ENCODE measurements around the gene FBXO3.

Gene FBXO3

GRCh38 chr11:33724644-33725035 is 49.7 kb downstream of the FBXO3 start:
- H3K4me1 ChIP-seq (ENCODE audit: insufficient read depth, insufficient read length): no peaks in the 10 kb centered on the region
- TF ChIP-seq SUZ12 (IDR thresholded peaks at IDR 0.05; ENCODE audit: extremely low read depth, insufficient read depth, insufficient read length): no peak
- TF ChIP-seq ZNF274 (IDR thresholded peaks at IDR 0.05; ENCODE audit: low read depth, low read length): no peak
- no peak for TF ChIP-seq YY1 (IDR thresholded peaks at IDR 0.05; ENCODE audit: insufficient read depth, insufficient read length)
- no peak overlapping the region for H3K4me3 ChIP-seq (ENCODE audit: insufficient read length, low read depth)
- no peak for DNase-seq (ENCODE audit: low read depth, low spot score)
- no peaks in the 10 kb centered on the region for H3K9me3 ChIP-seq (ENCODE audit: insufficient read depth, low read length)
- H3K27me3 ChIP-seq (ENCODE audit: insufficient read depth, insufficient read length): no peaks in the 10 kb centered on the region
- no peak overlapping the region for H3K9ac ChIP-seq (ENCODE audit: insufficient read length, low read depth)
- peaks cover 14% of the 10 kb centered on the region for H3K36me3 ChIP-seq (ENCODE audit: insufficient read depth, insufficient read length, low read length)

- no peaks in the 10 kb centered on the region for H3K27me3 ChIP-seq (ENCODE audit: insufficient read depth, insufficient read length)
- H3K4me1 ChIP-seq (ENCODE audit: insufficient read depth, insufficient read length): no peaks in the 10 kb centered on the region
- H3K9me3 ChIP-seq (ENCODE audit: insufficient read depth, low read length): no peaks in the 10 kb centered on the region
- TF ChIP-seq ZNF274 (IDR thresholded peaks at IDR 0.05; ENCODE audit: low read depth, low read length) (no peak), SUZ12 (IDR thresholded peaks at IDR 0.05; ENCODE audit: extremely low read depth, insufficient read depth, insufficient read length) (no peak), YY1 (IDR thresholded peaks at IDR 0.05; ENCODE audit: insufficient read depth, insufficient read length) (no peak)
- DNase-seq (ENCODE audit: low read depth, low spot score): no peak
- no peak overlapping the region for H3K4me3 ChIP-seq (ENCODE audit: insufficient read length, low read depth)
- peaks cover 21% of the 10 kb centered on the region for H3K36me3 ChIP-seq (ENCODE audit: insufficient read depth, insufficient read length, low read length)
- no peak overlapping the region for H3K9ac ChIP-seq (ENCODE audit: insufficient read length, low read depth)
These were observed 51.0 kb downstream of the FBXO3 start for GRCh38 chr11:33723238-33723881.

- peaks cover 21% of the 10 kb centered on the region for H3K36me3 ChIP-seq (ENCODE audit: insufficient read depth, insufficient read length, low read length)
These were observed 51.6 kb downstream of the FBXO3 start for GRCh38 chr11:33722590-33723234.

GRCh38 chr11:33721984-33722383 is 52.3 kb downstream of the FBXO3 start:
- no peaks in the 10 kb centered on the region for H3K4me1 ChIP-seq (ENCODE audit: insufficient read depth, insufficient read length)
- TF ChIP-seq SUZ12 (IDR thresholded peaks at IDR 0.05; ENCODE audit: extremely low read depth, insufficient read depth, insufficient read length): no peak
- TF ChIP-seq ZNF274 (IDR thresholded peaks at IDR 0.05; ENCODE audit: low read depth, low read length): no peak
- no peak for TF ChIP-seq YY1 (IDR thresholded peaks at IDR 0.05; ENCODE audit: insufficient read depth, insufficient read length)
- H3K4me3 ChIP-seq (ENCODE audit: insufficient read length, low read depth): no peak overlapping the region
- H3K36me3 ChIP-seq (ENCODE audit: insufficient read depth, insufficient read length, low read length): peaks cover 27% of the 10 kb centered on the region
- DNase-seq (ENCODE audit: low read depth, low spot score): no peak
- H3K27me3 ChIP-seq (ENCODE audit: insufficient read depth, insufficient read length): no peaks in the 10 kb centered on the region
- no peak overlapping the region for H3K9ac ChIP-seq (ENCODE audit: insufficient read length, low read depth)
- no peaks in the 10 kb centered on the region for H3K9me3 ChIP-seq (ENCODE audit: insufficient read depth, low read length)

More at GRCh38 chr11:33722590-33723234, 51.6 kb downstream of the FBXO3 start:
- H3K27me3 ChIP-seq (ENCODE audit: insufficient read depth, insufficient read length): no peaks in the 10 kb centered on the region
- H3K9ac ChIP-seq (ENCODE audit: insufficient read length, low read depth): no peak overlapping the region
- no peak overlapping the region for H3K4me3 ChIP-seq (ENCODE audit: insufficient read length, low read depth)
- TF ChIP-seq ZNF274 (IDR thresholded peaks at IDR 0.05; ENCODE audit: low read depth, low read length) (no peak), SUZ12 (IDR thresholded peaks at IDR 0.05; ENCODE audit: extremely low read depth, insufficient read depth, insufficient read length) (no peak), YY1 (IDR thresholded peaks at IDR 0.05; ENCODE audit: insufficient read depth, insufficient read length) (no peak)
- no peak for DNase-seq (ENCODE audit: low read depth, low spot score)
- H3K9me3 ChIP-seq (ENCODE audit: insufficient read depth, low read length): no peaks in the 10 kb centered on the region
- H3K4me1 ChIP-seq (ENCODE audit: insufficient read depth, insufficient read length): no peaks in the 10 kb centered on the region

- no peaks in the 10 kb centered on the region for H3K4me1 ChIP-seq (ENCODE audit: insufficient read depth, insufficient read length)
- H3K9me3 ChIP-seq (ENCODE audit: insufficient read depth, low read length): no peaks in the 10 kb centered on the region
- no peak overlapping the region for H3K4me3 ChIP-seq (ENCODE audit: insufficient read length, low read depth)
- DNase-seq (ENCODE audit: low read depth, low spot score): no peak
- H3K9ac ChIP-seq (ENCODE audit: insufficient read length, low read depth): no peak overlapping the region
- no peak for TF ChIP-seq YY1 (IDR thresholded peaks at IDR 0.05; ENCODE audit: insufficient read depth, insufficient read length)
- TF ChIP-seq ZNF274 (IDR thresholded peaks at IDR 0.05; ENCODE audit: low read depth, low read length): no peak
- TF ChIP-seq SUZ12 (IDR thresholded peaks at IDR 0.05; ENCODE audit: extremely low read depth, insufficient read depth, insufficient read length): no peak
- H3K36me3 ChIP-seq (ENCODE audit: insufficient read depth, insufficient read length, low read length): peaks cover 33% of the 10 kb centered on the region
- no peaks in the 10 kb centered on the region for H3K27me3 ChIP-seq (ENCODE audit: insufficient read depth, insufficient read length)
These were observed 52.9 kb downstream of the FBXO3 start for GRCh38 chr11:33721426-33721825.

GRCh38 chr11:33719587-33719986 is 54.7 kb downstream of the FBXO3 start:
- H3K9me3 ChIP-seq (ENCODE audit: insufficient read depth, low read length): no peaks in the 10 kb centered on the region
- no peaks in the 10 kb centered on the region for H3K27me3 ChIP-seq (ENCODE audit: insufficient read depth, insufficient read length)
- no peak for DNase-seq (ENCODE audit: low read depth, low spot score)
- H3K9ac ChIP-seq (ENCODE audit: insufficient read length, low read depth): no peak overlapping the region
- H3K4me1 ChIP-seq (ENCODE audit: insufficient read depth, insufficient read length): no peaks in the 10 kb centered on the region
- TF ChIP-seq ZNF274 (IDR thresholded peaks at IDR 0.05; ENCODE audit: low read depth, low read length): no peak
- TF ChIP-seq SUZ12 (IDR thresholded peaks at IDR 0.05; ENCODE audit: extremely low read depth, insufficient read depth, insufficient read length): no peak
- no peak for TF ChIP-seq YY1 (IDR thresholded peaks at IDR 0.05; ENCODE audit: insufficient read depth, insufficient read length)
- no peak overlapping the region for H3K4me3 ChIP-seq (ENCODE audit: insufficient read length, low read depth)
- peaks cover 42% of the 10 kb centered on the region for H3K36me3 ChIP-seq (ENCODE audit: insufficient read depth, insufficient read length, low read length)

GRCh38 chr11:33718440-33718839 is 55.9 kb downstream of the FBXO3 start:
- H3K9me3 ChIP-seq (ENCODE audit: insufficient read depth, low read length): no peaks in the 10 kb centered on the region
- H3K36me3 ChIP-seq (ENCODE audit: insufficient read depth, insufficient read length, low read length): peaks cover 42% of the 10 kb centered on the region
- no peak overlapping the region for H3K9ac ChIP-seq (ENCODE audit: insufficient read length, low read depth)
- no peak overlapping the region for H3K4me3 ChIP-seq (ENCODE audit: insufficient read length, low read depth)
- TF ChIP-seq YY1 (IDR thresholded peaks at IDR 0.05; ENCODE audit: insufficient read depth, insufficient read length): no peak
- TF ChIP-seq SUZ12 (IDR thresholded peaks at IDR 0.05; ENCODE audit: extremely low read depth, insufficient read depth, insufficient read length): no peak
- no peak for TF ChIP-seq ZNF274 (IDR thresholded peaks at IDR 0.05; ENCODE audit: low read depth, low read length)
- no peak for DNase-seq (ENCODE audit: low read depth, low spot score)
- H3K4me1 ChIP-seq (ENCODE audit: insufficient read depth, insufficient read length): no peaks in the 10 kb centered on the region
- no peaks in the 10 kb centered on the region for H3K27me3 ChIP-seq (ENCODE audit: insufficient read depth, insufficient read length)

Measured in NT2/D1 (cell line).